Mucosa of stomach (tissue), 1 donor: ENCODE measurements around the gene OST4.

ENCODE experiments used
- H3K27me3 ChIP-seq: one replicate; pipeline ENCODE4 v1.7.0; 2013; ENCODE audit warnings: mild to moderate bottlenecking, low read length; ENCODE audit not compliant: control insufficient read depth, insufficient read depth
- H3K36me3 ChIP-seq: one replicate; pipeline ENCODE4 v1.7.0; 2013; ENCODE audit warnings: low read length; ENCODE audit not compliant: control insufficient read depth, insufficient read depth
- H3K4me1 ChIP-seq: one replicate; pipeline ENCODE4 v1.7.0; 2013; ENCODE audit warnings: mild to moderate bottlenecking, low read length; ENCODE audit not compliant: control insufficient read depth, insufficient read depth
- H3K4me3 ChIP-seq: one replicate; pipeline ENCODE4 v1.7.0; 2013; ENCODE audit warnings: low read length
- H3K9ac ChIP-seq: one replicate; pipeline ENCODE4 v1.7.0; 2013; ENCODE audit warnings: mild to moderate bottlenecking, low read length, moderate library complexity
- H3K9me3 ChIP-seq: one replicate; pipeline ENCODE4 v1.7.0; 2013; ENCODE audit warnings: mild to moderate bottlenecking, low read length, moderate library complexity; ENCODE audit not compliant: control insufficient read depth
- donor health status: Pancreatic carcinoma.

The OST4 gene

DNA sequence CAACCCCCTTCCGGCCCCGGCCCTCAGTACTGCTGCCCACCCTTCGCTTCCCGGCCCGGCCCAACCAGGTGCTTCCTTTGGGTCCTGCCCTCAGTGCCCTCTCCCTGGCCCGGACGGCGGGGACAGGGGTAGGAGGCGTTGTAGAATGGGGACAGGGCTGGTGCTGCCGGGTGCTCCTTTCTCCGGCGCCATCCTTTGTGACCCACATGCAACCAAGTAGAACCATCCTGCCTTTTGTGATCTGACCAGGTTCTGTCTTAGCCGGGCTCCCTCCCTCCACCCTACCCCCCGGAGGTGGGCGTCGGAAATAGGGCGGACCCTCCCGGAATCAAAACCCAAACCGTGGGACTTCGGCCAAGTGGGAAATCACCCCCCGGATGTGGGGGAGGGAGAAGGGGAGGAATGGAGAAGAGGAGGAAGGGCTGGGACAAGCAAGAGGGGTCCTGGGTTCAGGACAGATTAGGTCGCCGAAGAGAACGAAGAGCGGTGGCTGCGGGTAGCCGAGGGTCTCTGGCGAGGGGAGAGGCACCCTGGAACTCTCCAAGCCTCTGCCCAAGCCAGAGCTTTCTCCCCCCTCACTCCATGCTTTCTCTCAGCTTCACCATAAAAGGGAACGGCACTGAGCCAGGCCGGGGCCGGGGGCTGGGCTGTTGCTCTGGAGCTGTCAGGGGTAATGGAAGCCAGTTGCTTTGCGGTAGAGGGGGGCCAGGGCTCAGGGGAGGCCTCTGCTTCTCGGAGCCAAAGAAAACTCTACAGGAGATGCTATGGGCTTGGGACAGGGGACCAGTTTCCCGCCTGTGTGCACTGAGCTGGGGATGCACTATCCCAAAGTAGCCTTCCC, 756 bp upstream of the OST4 start:
- peaks cover 38% of the 10 kb centered on the region for H3K4me1 ChIP-seq
- H3K9me3 ChIP-seq, result no peaks in the 10 kb centered on the region
- H3K4me3 ChIP-seq, result peak overlapping the region; percentile 47
- H3K9ac ChIP-seq, result peak overlapping the region; percentile 70
- H3K36me3 ChIP-seq, result peaks cover 8% of the 10 kb centered on the region
- H3K27me3 ChIP-seq, result peaks cover 7% of the 10 kb centered on the region

DNA sequence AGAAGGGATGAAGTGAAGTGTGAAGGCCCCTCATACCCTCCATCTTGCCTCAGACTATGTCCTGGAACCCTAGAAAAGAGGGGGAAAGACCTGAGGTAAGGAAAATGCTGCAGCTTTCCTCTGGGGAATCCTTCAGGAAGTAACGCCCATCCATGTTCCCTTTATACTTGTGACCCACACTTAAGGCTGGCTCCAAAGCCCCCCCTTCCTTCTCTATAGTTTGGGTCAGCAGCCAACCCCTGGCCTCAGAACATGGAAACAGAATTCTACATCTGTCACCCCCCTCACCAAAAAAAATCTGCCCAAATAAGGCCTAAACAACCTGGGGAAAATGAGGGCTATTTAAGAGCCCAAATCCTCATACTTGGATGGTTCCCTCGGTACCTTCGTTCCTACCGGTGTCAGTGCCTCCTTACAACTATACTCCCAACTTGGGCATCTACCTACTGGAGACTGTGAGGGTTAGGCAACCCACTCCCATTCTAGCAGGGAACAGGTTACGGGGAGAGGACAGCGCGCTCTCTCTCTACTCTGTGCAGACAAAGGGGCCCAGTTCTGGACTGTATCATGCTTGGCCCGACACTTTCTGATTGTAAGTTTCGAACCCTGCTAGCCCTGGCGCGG, 689 bp downstream of the OST4 start:
- H3K9me3 ChIP-seq, result no peaks in the 10 kb centered on the region
- peak overlapping the region; percentile 71 for H3K4me3 ChIP-seq
- peaks cover 35% of the 10 kb centered on the region for H3K4me1 ChIP-seq
- H3K27me3 ChIP-seq, result no peaks in the 10 kb centered on the region
- H3K9ac ChIP-seq, result peak overlapping the region; percentile 79
- peaks cover 8% of the 10 kb centered on the region for H3K36me3 ChIP-seq

GRCh38 chr2:27069961-27070618, 1.4 kb downstream of the OST4 start:
- H3K27me3 ChIP-seq, result no peaks in the 10 kb centered on the region
- H3K9ac ChIP-seq, result peak overlapping the region; percentile 79
- peaks cover 8% of the 10 kb centered on the region for H3K36me3 ChIP-seq
- no peaks in the 10 kb centered on the region for H3K9me3 ChIP-seq
- H3K4me1 ChIP-seq, result peaks cover 35% of the 10 kb centered on the region
- H3K4me3 ChIP-seq, result peak overlapping the region; percentile 71

DNA sequence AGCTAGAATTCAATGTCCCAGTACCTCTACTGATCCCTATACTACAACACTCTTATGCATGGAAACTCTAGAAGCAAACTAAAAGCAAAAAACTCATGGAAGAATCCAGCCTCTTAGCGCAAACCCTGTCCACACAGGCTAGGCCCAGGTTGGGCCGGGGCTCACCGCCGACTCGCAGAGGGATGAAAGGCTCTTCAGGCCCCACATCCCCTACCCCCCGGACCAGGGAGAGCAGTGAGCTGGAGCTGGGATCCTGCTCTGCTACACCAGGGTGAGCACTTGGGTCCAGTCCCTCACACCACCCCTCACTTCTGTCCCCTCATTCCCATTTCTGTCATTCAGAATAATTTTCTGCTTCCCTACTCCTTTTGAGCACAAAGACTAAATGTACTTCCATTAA, 2.0 kb downstream of the OST4 start:
- Histone ChIP-seq H3K27me3 (no peaks in the 10 kb centered on the region), H3K4me3 (no peak overlapping the region), H3K9ac (peak overlapping the region; percentile 41), H3K4me1 (peaks cover 35% of the 10 kb centered on the region), H3K36me3 (peaks cover 8% of the 10 kb centered on the region), H3K9me3 (no peaks in the 10 kb centered on the region)

DNA sequence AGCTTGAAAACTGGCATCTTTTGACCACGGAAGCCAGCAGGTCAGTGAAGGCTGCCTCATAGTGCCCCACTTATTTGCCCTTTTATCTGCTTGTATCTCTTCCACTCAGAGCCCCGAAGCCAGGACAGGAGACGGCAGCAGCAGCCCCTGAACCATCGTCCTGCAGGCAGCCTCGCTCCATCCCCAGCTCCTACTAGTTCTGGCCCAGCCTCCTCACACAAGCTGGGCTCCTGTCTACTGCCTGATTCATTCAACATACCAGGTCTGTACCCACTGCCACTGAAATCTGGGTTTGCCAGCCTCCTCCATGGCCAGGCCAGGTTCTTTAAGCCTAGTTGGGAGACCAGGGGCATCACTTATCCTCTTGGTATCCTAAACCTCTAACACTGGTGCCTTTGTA, 4.1 kb downstream of the OST4 start:
- Histone ChIP-seq H3K9ac (no peak overlapping the region), H3K9me3 (no peaks in the 10 kb centered on the region), H3K4me3 (no peak overlapping the region), H3K27me3 (no peaks in the 10 kb centered on the region), H3K4me1 (peaks cover 27% of the 10 kb centered on the region), H3K36me3 (peaks cover 8% of the 10 kb centered on the region)

DNA sequence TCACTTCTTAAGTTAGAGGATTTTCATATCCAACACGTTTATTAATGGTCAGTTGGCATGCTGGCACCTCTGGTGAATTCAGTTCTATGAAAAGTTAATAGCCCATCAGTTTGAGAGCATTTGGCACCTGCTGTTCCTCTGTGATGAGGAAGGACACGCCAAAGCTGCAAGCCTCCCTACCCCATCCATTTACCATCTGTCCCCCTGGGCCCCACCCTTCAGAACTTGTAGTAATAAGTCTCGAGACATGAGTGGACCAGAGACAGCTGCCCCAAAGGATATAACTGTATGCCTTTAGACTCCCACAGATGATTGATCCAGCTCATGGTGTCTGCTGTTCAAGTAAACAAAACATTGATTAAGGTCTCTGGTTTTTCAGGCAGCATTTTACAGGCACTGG, 6.3 kb downstream of the OST4 start:
- Histone ChIP-seq H3K27me3 (no peaks in the 10 kb centered on the region), H3K4me1 (peaks cover 13% of the 10 kb centered on the region), H3K9me3 (no peaks in the 10 kb centered on the region), H3K9ac (no peak overlapping the region), H3K36me3 (peaks cover 8% of the 10 kb centered on the region), H3K4me3 (no peak overlapping the region)

DNA sequence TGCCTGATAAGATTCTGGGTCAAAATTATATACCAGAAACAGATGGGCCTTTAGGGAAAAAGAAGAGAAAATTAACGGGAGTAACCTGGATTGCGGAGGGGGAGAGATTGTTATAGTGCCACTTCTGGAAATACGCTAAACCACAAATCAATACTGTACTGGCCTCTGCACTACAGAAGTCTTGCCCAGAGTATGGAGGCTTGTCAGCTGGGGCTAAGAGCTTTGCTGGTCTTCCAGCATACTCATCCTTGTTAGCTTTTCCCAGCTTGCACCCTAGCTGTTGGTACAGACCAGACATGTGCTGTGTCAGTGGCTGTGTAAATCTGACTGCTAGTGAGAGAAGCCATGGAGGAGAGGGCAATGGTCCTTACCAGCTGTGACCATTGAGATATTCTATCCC, 11.1 kb downstream of the OST4 start:
- Histone ChIP-seq H3K9me3 (no peaks in the 10 kb centered on the region), H3K4me1 (no peaks in the 10 kb centered on the region), H3K36me3 (peaks cover 8% of the 10 kb centered on the region), H3K27me3 (no peaks in the 10 kb centered on the region), H3K4me3 (no peak overlapping the region), H3K9ac (no peak overlapping the region)

DNA sequence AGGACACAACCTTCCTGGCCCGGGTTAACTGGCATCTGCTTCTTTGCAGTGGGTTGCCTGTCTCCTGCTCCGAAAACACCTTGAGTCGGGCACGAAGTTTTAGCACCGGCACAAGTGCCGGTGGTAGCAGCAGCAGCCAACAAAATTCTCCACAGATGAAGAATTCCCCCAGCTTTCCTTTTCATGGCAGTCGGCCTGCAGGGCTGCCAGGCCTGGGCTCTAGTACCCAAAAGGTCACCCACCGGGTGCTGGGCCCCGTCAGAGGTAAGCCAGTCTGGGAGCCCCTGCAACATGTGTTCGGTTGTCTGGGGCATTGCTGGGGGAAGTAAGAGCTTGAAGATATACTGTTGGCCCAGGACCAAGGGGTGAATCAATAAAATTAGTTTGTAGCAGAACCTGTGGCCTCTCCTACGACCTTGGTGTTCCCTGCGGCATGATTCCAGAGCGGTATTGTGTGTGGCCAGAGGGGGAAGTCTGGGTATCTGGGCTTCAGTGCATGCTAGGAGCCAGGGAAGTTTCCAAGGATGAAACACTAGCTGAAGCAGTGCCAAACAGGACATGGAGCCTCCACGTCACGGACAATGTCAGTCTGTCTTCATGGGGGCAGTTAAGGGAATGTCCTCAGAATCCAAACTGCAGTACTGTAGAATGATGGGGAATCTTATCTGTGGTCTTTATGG, 12.2 kb downstream of the OST4 start:
- Histone ChIP-seq H3K4me1 (no peaks in the 10 kb centered on the region), H3K27me3 (no peaks in the 10 kb centered on the region), H3K36me3 (peaks cover 9% of the 10 kb centered on the region), H3K9ac (no peak overlapping the region), H3K4me3 (no peak overlapping the region), H3K9me3 (no peaks in the 10 kb centered on the region)

- H3K4me1 ChIP-seq, result no peaks in the 10 kb centered on the region
- H3K27me3 ChIP-seq, result no peaks in the 10 kb centered on the region
- H3K36me3 ChIP-seq, result peaks cover 9% of the 10 kb centered on the region
- no peak overlapping the region for H3K4me3 ChIP-seq
- H3K9me3 ChIP-seq, result no peaks in the 10 kb centered on the region
- no peak overlapping the region for H3K9ac ChIP-seq
These were observed 13.2 kb downstream of the OST4 start for GRCh38 chr2:27058210-27058609.

DNA sequence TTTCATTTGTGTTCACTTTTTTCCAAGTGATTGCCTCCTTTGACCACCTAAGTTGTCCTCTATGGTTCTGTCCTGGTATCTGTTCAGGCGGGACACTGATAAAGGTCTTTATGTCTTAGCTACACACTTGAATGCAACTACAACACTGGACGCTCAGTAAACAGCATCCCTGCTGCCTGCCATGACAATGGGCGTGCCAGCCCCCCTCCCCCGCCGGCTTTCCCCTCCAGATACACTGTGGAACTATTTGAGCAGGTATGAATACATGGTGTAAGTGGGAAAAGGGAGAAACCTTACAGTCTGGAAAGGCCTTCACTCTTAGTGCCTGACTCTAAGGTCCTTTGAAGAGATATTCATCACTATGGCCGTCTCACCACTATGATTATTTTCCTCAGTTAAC, 14.3 kb downstream of the OST4 start:
- Histone ChIP-seq H3K9ac (no peak overlapping the region), H3K9me3 (no peaks in the 10 kb centered on the region), H3K27me3 (no peaks in the 10 kb centered on the region), H3K4me3 (no peak overlapping the region), H3K36me3 (peaks cover 9% of the 10 kb centered on the region), H3K4me1 (peaks cover 2% of the 10 kb centered on the region)

DNA sequence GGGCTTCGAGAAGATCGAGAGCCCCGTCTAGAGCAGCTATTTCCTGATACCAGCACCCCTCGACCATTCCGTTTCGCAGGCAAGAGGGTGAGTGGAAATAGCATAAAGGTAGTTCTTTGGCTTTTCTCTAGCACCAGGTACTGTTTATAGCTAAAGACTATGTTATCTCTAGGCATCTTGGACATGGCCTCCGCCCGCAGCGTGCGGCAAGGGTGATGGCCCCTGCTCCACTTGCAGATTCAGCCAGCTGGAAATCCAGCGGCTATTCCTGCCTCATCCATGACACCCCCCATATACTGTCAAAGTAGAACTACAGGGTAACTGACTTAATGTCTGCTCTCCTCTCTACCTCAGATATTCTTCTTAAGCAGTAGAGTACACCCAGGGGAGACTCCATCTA, 16.7 kb downstream of the OST4 start:
- H3K36me3 ChIP-seq, result peaks cover 9% of the 10 kb centered on the region
- peaks cover 6% of the 10 kb centered on the region for H3K4me1 ChIP-seq
- no peaks in the 10 kb centered on the region for H3K27me3 ChIP-seq
- no peak overlapping the region for H3K9ac ChIP-seq
- no peaks in the 10 kb centered on the region for H3K9me3 ChIP-seq
- no peak overlapping the region for H3K4me3 ChIP-seq

DNA sequence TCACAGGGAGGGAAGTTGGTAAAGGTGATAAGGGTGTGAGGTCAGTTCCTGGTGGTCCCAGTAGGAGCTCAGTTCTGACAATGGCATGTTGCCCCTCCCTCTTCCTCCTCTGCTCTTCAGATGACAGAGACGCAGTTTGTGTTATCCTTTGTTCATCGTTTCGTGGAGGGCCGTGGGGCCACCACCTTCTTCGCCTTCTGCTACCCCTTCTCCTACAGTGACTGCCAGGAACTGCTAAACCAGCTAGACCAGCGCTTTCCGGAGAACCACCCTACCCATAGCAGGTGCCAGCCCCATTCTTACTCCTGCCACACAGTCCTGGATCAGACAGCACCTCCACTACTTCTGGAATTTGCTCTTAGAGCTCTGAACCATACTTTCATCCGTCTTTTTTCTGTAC, 17.7 kb downstream of the OST4 start:
- Histone ChIP-seq H3K9me3 (no peaks in the 10 kb centered on the region), H3K9ac (no peak overlapping the region), H3K27me3 (no peaks in the 10 kb centered on the region), H3K4me1 (peaks cover 13% of the 10 kb centered on the region), H3K36me3 (peaks cover 9% of the 10 kb centered on the region), H3K4me3 (no peak overlapping the region)
